Stimulated activated CD4-positive, alpha-beta T cell treated with anti-CD3 and anti-CD28 coated beads, Interleukin-15, amount 100 ng/mL, for 48 hours (primary cell): Measurements from ENCODE around the gene LAGE3.
A peak's percentile ranks its signal among the peaks of the same experiment; 100 is the strongest.
"Not testable (repeated sequence)": the region's sequence is repeated elsewhere in the genome, so short reads cannot be mapped to it uniquely, and the experiment has no call there.

Experiments used
- DNase-seq, 2 donors: peaks; one replicate each; pipeline ENCODE4 v3.0.0-alpha.2; 2020; ENCODE audit warnings: low read depth in 2 of 2

The LAGE3 gene

GRCh38 chrX:154502098-154502497 is 23.0 kb upstream of the LAGE3 start:
- DNase-seq: no peak

DNA sequence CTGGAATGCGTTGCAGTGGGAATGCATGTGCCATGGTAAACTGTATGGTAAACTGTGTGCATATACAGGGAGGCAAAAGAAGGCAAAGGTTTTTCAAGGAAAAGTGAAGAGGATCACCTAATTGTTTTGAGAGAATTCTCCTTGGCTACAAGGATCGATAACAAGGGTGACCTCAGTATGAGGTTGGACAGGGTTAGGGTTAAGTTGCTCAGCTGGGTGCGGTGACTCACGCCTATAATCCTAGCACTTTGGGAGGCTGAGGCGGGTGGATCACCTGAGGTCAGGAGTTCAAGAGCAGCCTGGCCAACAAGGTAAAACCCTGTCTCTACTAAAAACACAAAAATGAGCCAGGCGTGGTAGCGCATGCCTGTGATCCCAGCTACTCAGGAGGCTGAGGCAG is 22.3 kb upstream of the LAGE3 start:
- DNase-seq: not testable (repeated sequence)

DNA sequence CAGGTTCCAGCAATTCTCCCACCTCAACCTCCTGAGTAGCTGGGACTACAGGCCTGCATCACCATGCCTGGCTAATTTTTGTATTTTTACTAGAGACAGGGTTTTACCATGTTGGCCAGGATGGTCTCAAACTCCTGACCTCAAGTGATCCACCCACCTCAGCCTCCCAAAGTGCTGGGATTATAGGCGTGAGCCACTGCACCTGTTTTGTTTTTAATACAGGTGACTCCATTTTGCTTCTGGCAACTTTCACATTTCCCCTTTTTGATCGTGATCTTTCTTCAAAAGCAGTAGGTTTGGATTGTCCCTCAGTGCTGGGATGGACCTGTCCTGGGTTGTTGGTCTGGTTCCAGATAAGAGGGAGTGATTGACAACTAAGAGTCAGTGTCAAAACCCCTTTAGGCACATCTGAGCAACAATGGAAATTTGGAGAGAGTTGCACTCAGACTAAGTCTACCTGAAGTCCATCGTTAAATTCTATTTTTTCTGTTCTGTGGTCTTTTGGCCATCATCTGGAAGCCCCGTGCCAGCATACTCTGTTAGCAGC is 17.6 kb upstream of the LAGE3 start:
- not testable (repeated sequence) for DNase-seq

DNA sequence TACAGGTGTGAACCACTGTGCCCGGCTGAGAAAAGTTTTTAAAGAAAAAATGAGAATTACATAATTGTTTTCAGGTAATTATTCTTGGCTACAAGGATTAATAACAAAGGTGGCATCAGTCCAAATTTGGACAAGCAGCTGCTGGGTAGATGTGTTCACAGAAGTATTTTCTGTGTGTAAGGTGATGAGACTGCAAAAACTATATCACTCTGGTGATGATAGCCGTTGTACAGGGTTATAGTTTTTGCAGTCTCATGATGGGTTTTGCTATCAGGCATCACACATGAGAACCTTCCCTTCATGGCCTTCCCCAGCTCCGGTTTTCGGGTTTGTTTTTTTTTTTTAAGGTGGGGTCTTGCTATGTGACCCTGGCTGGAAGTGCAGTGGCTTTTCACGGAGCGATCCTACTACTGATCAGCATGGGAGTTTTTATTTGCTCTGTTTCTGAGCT is 16.4 kb upstream of the LAGE3 start:
- DNase-seq: no peak

GRCh38 chrX:154494715-154495114 is 15.6 kb upstream of the LAGE3 start:
- no peak for DNase-seq

DNA sequence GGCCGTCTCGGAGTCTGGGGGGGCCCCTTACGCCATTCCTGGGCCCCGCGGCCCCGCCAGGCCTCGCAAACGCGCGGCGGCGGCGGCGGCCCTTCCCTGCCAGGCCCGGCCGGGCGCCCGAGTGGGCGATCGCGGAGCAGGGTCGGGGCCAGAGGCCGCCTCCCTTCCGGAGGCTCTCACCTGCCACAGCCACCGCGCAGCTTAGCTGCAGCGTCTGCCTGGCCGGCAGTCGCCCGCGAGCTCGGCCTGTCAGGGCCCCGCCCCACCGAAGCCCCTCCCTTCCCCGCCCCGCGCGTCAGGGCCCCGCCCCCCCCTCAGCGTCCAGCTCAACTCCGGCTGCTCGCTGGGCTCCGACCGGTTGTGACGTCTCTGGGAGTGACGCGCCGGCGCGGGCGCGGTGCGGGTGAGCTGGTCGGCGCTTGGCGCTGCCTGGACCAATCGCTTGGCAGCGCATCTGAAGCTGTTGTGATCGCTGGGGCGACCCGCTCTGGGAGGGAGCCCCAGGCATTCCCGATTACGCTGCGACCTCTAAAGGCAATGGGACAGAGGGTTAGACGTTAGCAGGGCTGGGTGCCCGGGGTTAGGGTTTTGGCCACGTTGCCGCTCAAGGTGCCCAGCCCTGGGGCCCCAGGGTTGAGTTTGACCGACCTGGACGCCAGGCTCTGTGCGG is 11.5 kb upstream of the LAGE3 start, which contains the start of gene SLC10A3:
SLC10A3 (minus strand) TSS at position 216 of the 670 bp plus-strand sequence. CDS start 1,689 bp downstream, outside the sequence.
- peak; percentile 80 to 84 for DNase-seq

GRCh38 chrX:154490021-154490413 is 10.9 kb upstream of the LAGE3 start:
- DNase-seq: no peak

- DNase-seq: no peak
These were observed 10.1 kb upstream of the LAGE3 start for GRCh38 chrX:154489182-154489581.

DNA sequence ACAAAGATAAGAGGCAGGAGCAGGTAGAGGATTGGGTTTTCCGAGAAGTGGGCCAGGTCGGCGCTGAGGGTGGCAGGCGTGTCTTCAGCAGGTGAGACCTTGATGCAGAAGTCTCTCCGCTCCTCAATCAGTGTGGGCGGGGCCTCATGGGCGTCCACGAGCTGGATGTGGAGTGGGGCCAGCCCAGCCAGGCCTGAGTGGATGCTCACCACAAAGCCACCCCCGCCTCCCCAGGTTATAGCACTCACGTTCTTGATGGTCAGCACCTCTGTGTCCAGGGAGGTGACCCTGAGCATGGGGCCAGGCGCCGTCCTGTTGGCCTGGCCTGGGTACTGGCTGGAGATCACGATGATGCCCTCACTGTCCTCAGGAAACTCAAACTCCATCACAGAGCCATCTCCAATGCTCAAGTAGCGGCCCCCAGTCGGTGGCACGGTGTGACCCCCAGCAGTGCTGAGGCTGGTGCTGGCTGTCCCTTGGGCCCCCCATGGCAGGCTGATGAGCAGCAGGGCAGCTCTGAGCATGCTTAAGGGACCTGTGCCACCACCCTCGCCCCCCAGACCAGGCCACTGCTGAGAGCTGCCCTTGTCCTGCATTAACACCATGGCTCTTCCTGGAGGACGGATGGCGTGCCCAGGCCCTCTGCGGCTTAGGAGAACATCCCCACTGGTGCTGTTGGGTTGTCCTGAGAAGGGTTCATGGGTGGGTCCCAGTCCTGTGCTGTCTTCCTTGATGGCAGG is 9.4 kb upstream of the LAGE3 start:
- no peak for DNase-seq

DNA sequence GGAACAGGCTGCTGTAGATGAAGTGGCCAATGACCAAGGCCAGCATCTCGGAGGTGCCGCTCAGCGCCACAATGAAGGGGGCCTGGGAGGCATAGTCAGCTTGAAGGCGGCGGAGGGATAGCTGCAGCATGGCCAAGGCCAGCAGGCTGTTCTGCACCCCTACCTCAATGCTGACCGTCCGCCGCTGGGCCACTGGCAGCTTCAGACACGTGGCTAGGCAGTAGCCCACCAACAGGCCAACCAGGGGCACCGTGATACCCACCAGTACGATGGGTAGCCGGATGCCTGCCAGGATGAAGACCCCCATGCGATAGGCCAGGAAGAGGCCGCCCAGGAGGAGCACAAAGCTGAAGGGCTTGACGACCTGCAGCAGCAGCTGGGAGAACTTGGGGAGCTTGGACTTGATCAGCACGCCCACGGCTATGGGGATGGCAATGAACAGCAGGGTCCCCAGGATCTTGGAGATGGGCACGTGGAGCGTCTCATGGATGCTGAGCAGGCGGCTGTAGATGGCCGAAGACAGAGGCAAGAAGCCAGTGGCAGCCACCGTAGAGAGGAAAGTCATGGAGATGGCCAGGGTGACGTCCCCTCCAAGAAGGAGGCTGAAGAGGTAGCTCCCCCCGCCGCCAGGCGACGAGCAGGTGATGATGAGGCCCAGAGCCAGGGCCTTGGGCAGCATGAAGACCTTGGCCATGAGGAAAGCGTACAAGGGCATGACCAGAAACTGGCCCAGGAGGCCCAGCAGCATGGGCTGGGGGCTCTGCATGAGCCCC is 8.6 kb upstream of the LAGE3 start:
- DNase-seq: no peak

GRCh38 chrX:154486396-154487207 is 7.5 kb upstream of the LAGE3 start, which contains the start of gene UBL4A:
TSS of gene UBL4A (minus strand) at chrX:154486615. CDS start at chrX:154486584, 31 bp downstream.
- DNase-seq: peak in 1 of 2 donors; percentile 26

GRCh38 chrX:154486052-154486395 is 6.9 kb upstream of the LAGE3 start:
- no peak for DNase-seq

DNA sequence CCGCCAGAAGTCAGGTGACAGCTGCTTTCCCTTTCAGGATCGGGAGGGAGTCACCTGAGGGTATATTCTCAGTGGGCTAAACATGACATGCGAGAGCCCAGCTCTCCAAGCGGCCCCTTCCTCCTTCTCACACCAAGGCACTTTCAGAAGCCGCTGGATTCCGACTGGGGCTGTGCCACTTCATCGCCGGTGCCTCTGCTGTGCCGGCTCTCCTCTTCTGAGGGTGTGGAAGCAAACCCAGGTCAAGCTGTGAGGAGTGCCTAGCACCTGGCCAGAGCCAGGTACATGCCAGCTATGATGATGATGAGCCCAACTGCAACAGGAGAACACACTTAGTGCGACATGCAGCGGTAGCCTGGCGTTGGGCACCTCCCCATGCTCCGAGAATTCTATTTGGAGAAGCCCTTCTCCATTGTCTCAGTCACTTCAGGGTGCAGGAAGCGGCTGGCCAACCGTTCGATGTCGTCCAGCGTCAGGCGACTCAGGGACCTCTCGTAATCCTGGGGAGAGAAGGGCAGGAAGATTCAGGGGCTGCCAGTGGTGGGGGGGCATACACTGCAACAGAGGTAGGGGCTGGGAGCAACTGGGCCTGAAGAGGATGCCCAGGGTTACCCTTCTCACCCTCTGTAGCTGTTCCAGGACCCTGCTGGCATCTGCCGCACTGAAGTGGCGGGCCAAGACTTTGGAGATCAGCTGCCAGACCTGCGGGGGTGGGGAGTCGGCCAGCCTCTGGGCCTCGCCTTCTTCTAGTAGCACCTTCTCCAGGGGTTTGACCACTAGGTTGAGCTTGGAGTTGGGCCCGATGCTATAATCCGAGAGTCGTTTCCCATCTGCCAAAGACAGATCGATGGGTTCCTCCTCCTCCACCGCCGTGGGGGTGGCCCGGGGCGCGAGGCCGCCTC is 6.3 kb upstream of the LAGE3 start:
- DNase-seq: no peak

DNA sequence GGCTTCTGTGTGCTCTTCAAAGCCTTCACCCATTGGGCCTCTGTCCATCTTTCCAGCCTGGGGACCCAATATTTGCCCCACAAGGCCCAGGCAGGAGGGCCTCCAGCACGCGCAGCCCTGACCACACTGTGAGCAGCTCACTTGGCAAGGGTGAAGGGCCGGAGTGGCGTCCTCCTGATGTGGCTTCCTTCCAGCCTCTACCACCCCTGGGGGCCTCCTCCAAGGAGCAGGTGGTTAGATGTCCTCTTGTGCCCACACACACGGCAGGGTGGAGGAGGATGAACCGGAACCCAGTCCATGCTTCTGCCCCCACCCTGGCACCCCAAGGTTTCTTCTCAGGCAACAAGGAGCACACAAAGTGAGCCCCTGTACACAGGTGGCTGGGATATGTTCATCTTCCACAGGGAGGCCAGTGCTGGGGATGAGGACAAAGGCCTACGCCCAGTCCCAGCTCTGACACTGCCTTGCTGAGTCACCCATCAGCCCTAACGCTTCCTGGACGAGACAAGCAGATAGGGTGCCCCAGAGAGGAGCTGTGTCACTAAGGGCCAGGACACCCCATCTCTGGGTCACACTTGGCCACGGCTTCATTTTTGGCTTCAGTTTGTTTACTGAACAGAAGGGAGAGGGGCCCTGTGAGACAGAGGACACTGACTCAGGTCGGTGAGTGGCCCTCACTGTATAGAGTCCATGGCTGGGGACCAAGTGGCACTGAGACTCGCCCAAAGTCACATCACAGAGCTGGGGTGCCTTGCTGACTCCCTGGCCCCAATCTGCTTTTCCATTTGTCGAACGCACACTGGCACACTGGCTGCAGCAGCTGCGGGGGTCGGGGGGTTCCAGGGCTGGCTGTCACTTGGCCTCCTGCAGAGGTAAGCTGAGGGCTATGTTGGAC is 5.4 kb upstream of the LAGE3 start:
- DNase-seq: no peak

- DNase-seq: no peak
These were observed 4.2 kb upstream of the LAGE3 start for GRCh38 chrX:154483325-154483724.

- DNase-seq: no peak
These were observed 3.7 kb upstream of the LAGE3 start for GRCh38 chrX:154482786-154483185.

DNA sequence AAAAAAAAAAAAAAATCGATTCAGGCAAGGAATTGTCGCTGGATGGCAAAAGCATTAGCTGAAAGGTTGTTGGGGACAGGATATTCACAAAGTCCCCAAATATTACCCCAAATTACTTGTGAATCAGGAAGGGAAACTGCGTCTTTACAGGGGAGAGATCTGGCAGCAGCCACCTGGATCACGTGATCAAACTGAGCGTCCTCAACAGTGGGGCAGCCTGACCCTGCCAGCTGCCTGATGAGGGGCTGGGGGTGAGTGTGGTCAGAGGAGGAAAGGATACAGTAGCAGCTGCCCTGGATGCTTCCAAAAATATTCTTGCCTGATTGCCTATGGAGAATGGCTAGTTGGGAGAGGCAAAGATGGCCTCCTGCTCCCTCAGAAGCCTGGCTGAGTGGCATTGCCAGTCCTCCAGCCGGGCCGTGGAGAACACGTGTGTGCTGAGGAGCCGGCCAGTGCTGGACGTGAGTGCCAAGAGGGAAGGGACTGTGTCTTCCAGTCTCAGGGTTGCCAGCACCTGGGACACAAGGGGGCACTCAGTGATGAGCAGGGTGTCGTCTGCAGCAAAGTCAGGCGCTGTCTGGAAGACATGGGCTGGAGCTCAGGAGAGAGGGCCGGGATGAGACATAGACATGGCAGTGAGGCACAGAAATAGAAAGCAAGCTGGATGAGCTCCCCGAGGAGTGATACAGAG is 3.0 kb upstream of the LAGE3 start:
- DNase-seq: no peak

DNA sequence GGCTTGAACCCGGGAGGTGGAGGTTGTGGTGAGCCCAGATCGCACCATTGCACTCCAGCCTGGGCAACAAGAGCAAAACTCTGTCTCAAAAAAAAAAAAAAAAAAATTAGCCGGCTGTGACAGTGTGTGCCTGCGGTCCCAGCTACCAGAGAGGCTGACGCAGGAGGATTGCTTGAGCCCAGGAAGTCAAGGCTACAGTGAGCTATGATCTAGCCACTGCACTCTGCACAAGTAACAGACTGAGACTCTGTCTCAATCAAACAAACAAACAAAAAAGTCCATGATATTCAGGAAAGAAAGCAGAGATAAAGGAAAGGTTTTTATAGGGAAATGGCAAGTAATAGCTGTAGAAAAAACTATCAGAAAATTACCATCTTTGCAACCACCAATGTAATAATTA is 2.1 kb upstream of the LAGE3 start:
- no peak for DNase-seq
